HepG2 (cell line): ENCODE data around the gene ITPK1. TPM values are rescaled to one million over a fixed set of nuclear protein-coding genes. Genes with fewer than 3 reads are reported as not detected.
A peak's percentile ranks its signal among the peaks of the same experiment; 100 is the strongest.

ENCODE experiments used
- HDAC1 ChIP-seq: sonication (generic); formaldehyde crosslinking; IDR thresholded peaks from 2 replicates; pipeline ENCODE4 v1.5.1; 2020; ENCODE audit warnings: mild to moderate bottlenecking, missing genetic modification reagents
- HDAC2 ChIP-seq: sonication (generic); formaldehyde crosslinking; IDR thresholded peaks from 2 replicates; pipeline ENCODE4 v1.4.0; 2020; ENCODE audit warnings: missing genetic modification reagents
- HIVEP1 ChIP-seq: sonication (generic); formaldehyde crosslinking; IDR thresholded peaks from 2 replicates; pipeline ENCODE4 v1.4.0; 2020; ENCODE audit warnings: mild to moderate bottlenecking, missing genetic modification reagents
- MED8 ChIP-seq: sonication (generic); formaldehyde crosslinking; IDR thresholded peaks from 2 replicates; pipeline ENCODE4 v1.8.1; 2023; ENCODE audit warnings: mild to moderate bottlenecking, missing genetic modification reagents; ENCODE audit not compliant: insufficient replicate concordance
- RAD21 ChIP-seq: fragments of 450-650 bp; formaldehyde crosslinking; IDR thresholded peaks from 2 replicates; pipeline ENCODE4 v1.5.0; 2020; ENCODE audit warnings: mild to moderate bottlenecking
- SNAI1 ChIP-seq: sonication (generic); formaldehyde crosslinking; IDR thresholded peaks from 2 replicates; pipeline ENCODE4 v1.5.0; 2020; ENCODE audit warnings: mild to moderate bottlenecking, missing genetic modification reagents, borderline replicate concordance
- ZFP37 ChIP-seq: sonication (generic); formaldehyde crosslinking; IDR thresholded peaks from 2 replicates; pipeline ENCODE4 v1.4.0; 2020; ENCODE audit warnings: missing genetic modification reagents, borderline replicate concordance
- ZMYM3 ChIP-seq: sonication (generic); formaldehyde crosslinking; IDR thresholded peaks from 2 replicates; pipeline ENCODE4 v1.5.1; 2020; ENCODE audit warnings: mild to moderate bottlenecking, missing genetic modification reagents
- ZNF775 ChIP-seq: sonication (generic); formaldehyde crosslinking; IDR thresholded peaks from 2 replicates; pipeline ENCODE4 v1.4.0; 2020; ENCODE audit warnings: missing genetic modification reagents, mild to moderate bottlenecking, moderate library complexity, borderline replicate concordance
- polyA plus RNA-seq, 8 experiments: library from polyadenylated mRNA; depleted of rRNA in 3 of 8; stranded (reverse) in 7 of 8; unstranded in 1 of 8; fragments of >200 nt; fragmentation: Illumina TruSeq in 4 of 8; extraction: Trizol in 4 of 8; gene quantifications; 2 replicates each; pipeline versions ENCODE4 v1.2.1 to v1.2.3, GENCODE V29; 2011 to 2016; ENCODE audit warnings: low read depth in 4 of 8, missing spikeins in 1 of 8, mixed read lengths in 1 of 8; ENCODE audit not compliant: insufficient read depth in 1 of 8
- total RNA-seq, 5 experiments: library from RNA; depleted of rRNA; stranded (reverse); fragments of >200 nt; fragmentation: Illumina TruSeq; extraction: Trizol; gene quantifications; 2 replicates each; pipeline ENCODE4 v1.2.3, GENCODE V29; 2016; ENCODE audit warnings: low read depth in 1 of 5
- TF ChIP-seq, protein P1 (sequence below): sonication (generic); formaldehyde crosslinking; IDR thresholded peaks from 2 replicates; pipeline ENCODE4 v1.5.1; 2020; ENCODE audit warnings: mild to moderate bottlenecking, missing genetic modification reagents, moderate library complexity
- TF ChIP-seq, protein P2 (sequence below): IDR thresholded peaks from 2 replicates; pipeline ENCODE4 v1.6.1; 2016; ENCODE audit warnings: missing biosample characterization, missing genetic modification reagents, low read depth
- TF ChIP-seq, protein P3 (sequence below): sonication (generic); formaldehyde crosslinking; IDR thresholded peaks from 2 replicates; pipeline ENCODE4 v1.4.0; 2020; ENCODE audit warnings: missing genetic modification reagents
- TF ChIP-seq, protein P4 (sequence below), 2 experiments: sonication (generic) in 1 of 2; formaldehyde crosslinking in 1 of 2; IDR thresholded peaks; 2 replicates each; pipeline versions ENCODE4 v1.4.0 to v1.6.1; 2018 to 2020; ENCODE audit warnings: missing genetic modification reagents in 2 of 2, borderline replicate concordance in 1 of 2, low read depth in 1 of 2, mild to moderate bottlenecking in 1 of 2, missing biosample characterization in 1 of 2
- TF ChIP-seq, protein P5 (sequence below): sonication (generic); formaldehyde crosslinking; conservative IDR thresholded peaks from 2 replicates; pipeline ENCODE4 v1.4.0; 2020; ENCODE audit warnings: mild to moderate bottlenecking, missing genetic modification reagents, moderate library complexity

The ITPK1 gene
- total and polyA plus RNA-seq, 2 of the 13 experiments (the other 11 are each of a cell fraction or from before 2014, with no cell fraction given): 20.5 to 47.5 TPM

DNA sequence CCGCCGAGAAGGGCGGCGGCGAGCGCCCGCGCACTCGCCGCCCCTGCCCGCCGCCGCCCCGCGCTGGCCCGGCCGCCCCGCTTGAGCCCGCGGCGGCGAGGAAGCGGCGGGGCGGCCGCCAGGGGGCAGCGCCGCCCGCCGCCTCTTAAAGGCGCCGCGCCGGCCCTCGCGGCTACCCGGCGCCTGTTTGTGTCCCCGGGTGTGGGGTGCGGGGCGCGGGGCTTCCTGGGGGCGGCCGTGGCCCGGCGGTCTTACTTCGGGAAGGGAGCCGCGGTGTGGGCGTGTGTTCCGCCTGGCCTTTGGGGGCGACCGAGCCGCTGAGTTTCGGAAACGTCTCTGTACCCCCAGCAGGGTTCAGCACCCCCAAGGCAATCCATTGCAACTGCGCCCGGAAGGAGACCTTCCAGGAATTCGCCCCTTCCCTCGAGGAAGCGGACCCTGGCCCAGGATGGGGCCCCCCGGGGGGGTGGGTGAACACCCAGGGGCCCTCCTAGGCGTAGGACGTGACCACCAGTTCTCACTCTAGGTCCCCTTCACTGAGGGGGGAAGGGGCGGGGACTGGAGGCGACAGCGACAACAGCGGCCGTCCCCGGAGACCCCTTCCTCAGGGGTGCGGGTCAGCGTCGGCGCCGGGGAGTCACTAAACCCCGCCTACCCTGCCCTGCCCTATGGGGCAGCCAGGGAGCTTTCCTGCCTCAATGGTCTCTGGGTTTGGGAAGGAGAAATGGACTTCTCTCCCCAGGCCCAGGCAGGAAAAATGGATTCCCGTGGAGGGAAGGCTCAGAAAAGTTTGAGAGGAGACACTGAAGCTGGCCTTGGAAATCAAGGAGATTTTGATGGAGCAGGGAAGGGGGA is at the start of gene ITPK1 (continued):
- TF ChIP-seq, protein P1, sequence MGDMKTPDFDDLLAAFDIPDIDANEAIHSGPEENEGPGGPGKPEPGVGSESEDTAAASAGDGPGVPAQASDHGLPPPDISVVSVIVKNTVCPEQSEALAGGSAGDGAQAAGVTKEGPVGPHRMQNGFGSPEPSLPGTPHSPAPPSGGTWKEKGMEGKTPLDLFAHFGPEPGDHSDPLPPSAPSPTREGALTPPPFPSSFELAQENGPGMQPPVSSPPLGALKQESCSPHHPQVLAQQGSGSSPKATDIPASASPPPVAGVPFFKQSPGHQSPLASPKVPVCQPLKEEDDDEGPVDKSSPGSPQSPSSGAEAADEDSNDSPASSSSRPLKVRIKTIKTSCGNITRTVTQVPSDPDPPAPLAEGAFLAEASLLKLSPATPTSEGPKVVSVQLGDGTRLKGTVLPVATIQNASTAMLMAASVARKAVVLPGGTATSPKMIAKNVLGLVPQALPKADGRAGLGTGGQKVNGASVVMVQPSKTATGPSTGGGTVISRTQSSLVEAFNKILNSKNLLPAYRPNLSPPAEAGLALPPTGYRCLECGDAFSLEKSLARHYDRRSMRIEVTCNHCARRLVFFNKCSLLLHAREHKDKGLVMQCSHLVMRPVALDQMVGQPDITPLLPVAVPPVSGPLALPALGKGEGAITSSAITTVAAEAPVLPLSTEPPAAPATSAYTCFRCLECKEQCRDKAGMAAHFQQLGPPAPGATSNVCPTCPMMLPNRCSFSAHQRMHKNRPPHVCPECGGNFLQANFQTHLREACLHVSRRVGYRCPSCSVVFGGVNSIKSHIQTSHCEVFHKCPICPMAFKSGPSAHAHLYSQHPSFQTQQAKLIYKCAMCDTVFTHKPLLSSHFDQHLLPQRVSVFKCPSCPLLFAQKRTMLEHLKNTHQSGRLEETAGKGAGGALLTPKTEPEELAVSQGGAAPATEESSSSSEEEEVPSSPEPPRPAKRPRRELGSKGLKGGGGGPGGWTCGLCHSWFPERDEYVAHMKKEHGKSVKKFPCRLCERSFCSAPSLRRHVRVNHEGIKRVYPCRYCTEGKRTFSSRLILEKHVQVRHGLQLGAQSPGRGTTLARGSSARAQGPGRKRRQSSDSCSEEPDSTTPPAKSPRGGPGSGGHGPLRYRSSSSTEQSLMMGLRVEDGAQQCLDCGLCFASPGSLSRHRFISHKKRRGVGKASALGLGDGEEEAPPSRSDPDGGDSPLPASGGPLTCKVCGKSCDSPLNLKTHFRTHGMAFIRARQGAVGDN (CRISPR knock-in tag): peak; percentile 66
- TF ChIP-seq, protein P2, sequence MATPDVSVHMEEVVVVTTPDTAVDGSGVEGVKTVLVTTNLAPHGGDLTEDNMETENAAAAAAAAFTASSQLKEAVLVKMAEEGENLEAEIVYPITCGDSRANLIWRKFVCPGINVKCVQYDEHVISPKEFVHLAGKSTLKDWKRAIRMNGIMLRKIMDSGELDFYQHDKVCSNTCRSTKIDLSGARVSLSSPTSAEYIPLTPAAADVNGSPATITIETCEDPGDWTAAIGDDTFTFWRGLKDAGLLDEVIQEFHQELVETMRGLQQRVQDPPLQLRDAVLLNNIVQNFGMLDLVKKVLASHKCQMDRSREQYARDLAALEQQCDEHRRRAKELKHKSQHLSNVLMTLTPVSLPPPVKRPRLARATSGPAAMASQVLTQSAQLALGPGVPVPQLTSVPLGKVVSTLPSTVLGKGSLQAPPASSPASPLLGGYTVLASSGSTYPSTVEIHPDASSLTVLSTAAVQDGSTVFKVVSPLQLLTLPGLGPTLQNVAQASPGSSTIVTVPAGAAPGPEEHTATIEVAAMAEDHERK (CRISPR knock-in tag): no peak
- TF ChIP-seq MED8 (CRISPR knock-in tag) (no peak), ZFP37 (CRISPR knock-in tag) (0 out of 2 replicates have a peak, but pooled peaks have one; percentile 39), SNAI1 (CRISPR knock-in tag) (no peak), HDAC2 (CRISPR knock-in tag) (peak; percentile 15; the same call in 1 of the 2 replicates), HIVEP1 (CRISPR knock-in tag) (peak; percentile 60; the same call in 1 of the 2 replicates), ZNF775 (no peak), HDAC1 (CRISPR knock-in tag) (0 out of 2 replicates have a peak, but pooled peaks have one; percentile 31), ZMYM3 (CRISPR knock-in tag) (0 out of 2 replicates have a peak, but pooled peaks have one; percentile 26), RAD21 (CRISPR knock-in tag) (0 out of 2 replicates have a peak, but pooled peaks have one; percentile 32)
- TF ChIP-seq, protein P3, sequence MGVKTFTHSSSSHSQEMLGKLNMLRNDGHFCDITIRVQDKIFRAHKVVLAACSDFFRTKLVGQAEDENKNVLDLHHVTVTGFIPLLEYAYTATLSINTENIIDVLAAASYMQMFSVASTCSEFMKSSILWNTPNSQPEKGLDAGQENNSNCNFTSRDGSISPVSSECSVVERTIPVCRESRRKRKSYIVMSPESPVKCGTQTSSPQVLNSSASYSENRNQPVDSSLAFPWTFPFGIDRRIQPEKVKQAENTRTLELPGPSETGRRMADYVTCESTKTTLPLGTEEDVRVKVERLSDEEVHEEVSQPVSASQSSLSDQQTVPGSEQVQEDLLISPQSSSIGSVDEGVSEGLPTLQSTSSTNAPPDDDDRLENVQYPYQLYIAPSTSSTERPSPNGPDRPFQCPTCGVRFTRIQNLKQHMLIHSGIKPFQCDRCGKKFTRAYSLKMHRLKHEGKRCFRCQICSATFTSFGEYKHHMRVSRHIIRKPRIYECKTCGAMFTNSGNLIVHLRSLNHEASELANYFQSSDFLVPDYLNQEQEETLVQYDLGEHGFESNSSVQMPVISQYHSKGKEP (CRISPR knock-in tag): no peak
- TF ChIP-seq, protein P4, sequence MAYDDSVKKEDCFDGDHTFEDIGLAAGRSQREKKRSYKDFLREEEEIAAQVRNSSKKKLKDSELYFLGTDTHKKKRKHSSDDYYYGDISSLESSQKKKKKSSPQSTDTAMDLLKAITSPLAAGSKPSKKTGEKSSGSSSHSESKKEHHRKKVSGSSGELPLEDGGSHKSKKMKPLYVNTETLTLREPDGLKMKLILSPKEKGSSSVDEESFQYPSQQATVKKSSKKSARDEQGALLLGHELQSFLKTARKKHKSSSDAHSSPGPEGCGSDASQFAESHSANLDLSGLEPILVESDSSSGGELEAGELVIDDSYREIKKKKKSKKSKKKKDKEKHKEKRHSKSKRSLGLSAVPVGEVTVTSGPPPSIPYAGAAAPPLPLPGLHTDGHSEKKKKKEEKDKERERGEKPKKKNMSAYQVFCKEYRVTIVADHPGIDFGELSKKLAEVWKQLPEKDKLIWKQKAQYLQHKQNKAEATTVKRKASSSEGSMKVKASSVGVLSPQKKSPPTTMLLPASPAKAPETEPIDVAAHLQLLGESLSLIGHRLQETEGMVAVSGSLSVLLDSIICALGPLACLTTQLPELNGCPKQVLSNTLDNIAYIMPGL (CRISPR knock-in tag; IDR thresholded peaks at IDR 0.05; ENCODE audit: borderline replicate concordance in 1 of 2, low read depth in 1 of 2): peak; percentile 40 to 50; a peak in 3 of 4 replicates
- TF ChIP-seq, protein P5, sequence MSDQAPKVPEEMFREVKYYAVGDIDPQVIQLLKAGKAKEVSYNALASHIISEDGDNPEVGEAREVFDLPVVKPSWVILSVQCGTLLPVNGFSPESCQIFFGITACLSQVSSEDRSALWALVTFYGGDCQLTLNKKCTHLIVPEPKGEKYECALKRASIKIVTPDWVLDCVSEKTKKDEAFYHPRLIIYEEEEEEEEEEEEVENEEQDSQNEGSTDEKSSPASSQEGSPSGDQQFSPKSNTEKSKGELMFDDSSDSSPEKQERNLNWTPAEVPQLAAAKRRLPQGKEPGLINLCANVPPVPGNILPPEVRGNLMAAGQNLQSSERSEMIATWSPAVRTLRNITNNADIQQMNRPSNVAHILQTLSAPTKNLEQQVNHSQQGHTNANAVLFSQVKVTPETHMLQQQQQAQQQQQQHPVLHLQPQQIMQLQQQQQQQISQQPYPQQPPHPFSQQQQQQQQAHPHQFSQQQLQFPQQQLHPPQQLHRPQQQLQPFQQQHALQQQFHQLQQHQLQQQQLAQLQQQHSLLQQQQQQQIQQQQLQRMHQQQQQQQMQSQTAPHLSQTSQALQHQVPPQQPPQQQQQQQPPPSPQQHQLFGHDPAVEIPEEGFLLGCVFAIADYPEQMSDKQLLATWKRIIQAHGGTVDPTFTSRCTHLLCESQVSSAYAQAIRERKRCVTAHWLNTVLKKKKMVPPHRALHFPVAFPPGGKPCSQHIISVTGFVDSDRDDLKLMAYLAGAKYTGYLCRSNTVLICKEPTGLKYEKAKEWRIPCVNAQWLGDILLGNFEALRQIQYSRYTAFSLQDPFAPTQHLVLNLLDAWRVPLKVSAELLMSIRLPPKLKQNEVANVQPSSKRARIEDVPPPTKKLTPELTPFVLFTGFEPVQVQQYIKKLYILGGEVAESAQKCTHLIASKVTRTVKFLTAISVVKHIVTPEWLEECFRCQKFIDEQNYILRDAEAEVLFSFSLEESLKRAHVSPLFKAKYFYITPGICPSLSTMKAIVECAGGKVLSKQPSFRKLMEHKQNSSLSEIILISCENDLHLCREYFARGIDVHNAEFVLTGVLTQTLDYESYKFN: peak; percentile 36
